ENCODE results near the gene PTPRCAP.

- TF ChIP-seq EZH2 (IDR thresholded peaks at IDR 0.05) = no peak
- TF ChIP-seq POLR2AphosphoS5 (IDR thresholded peaks at IDR 0.05; ENCODE audit: borderline replicate concordance, low read depth, low read length) = no peak
- TF ChIP-seq FOXP2 (optimal IDR thresholded peaks at IDR 0.05; ENCODE audit: control extremely low read depth, extremely low read length, insufficient read depth) = no peak
Observed at GRCh38 chr11:67389477-67389876, 48.0 kb downstream of the PTPRCAP start.

Measured in SK-N-MC (cell line).